HepG2 (cell line): ENCODE data around the gene SSR2. TPM values are rescaled to one million over a fixed set of nuclear protein-coding genes. Genes with fewer than 3 reads are reported as not detected.
A peak's percentile ranks its signal among the peaks of the same experiment; 100 is the strongest.

Experiments
- ARID5B ChIP-seq: IDR thresholded peaks from 2 replicates; pipeline ENCODE4 v1.4.0; 2020; ENCODE audit warnings: mild to moderate bottlenecking, missing genetic modification reagents
- CENPX ChIP-seq: sonication (generic); formaldehyde crosslinking; IDR thresholded peaks from 2 replicates; pipeline ENCODE4 v1.9.0; 2021; ENCODE audit warnings: mild to moderate bottlenecking, missing genetic modification reagents, moderate library complexity
- ERF ChIP-seq: IDR thresholded peaks from 2 replicates; pipeline ENCODE4 v1.6.1; 2018; ENCODE audit warnings: missing biosample characterization, missing genetic modification reagents
- GABPB1 ChIP-seq: IDR thresholded peaks from 2 replicates; pipeline ENCODE4 v1.6.1; 2016; ENCODE audit warnings: mild to moderate bottlenecking, missing genetic modification reagents, moderate library complexity, missing compliant biosample characterization
- HES4 ChIP-seq: sonication (generic); formaldehyde crosslinking; IDR thresholded peaks from 2 replicates; pipeline ENCODE4 v1.9.0; 2021; ENCODE audit warnings: mild to moderate bottlenecking, missing genetic modification reagents, borderline replicate concordance
- HMGXB4 ChIP-seq, 2 experiments: sonication (generic) in 1 of 2; formaldehyde crosslinking in 1 of 2; IDR thresholded peaks; 2 replicates each; pipeline versions ENCODE4 v1.4.0 to v1.6.1; 2018 to 2020; ENCODE audit warnings: missing genetic modification reagents in 2 of 2, borderline replicate concordance in 1 of 2, low read depth in 1 of 2, mild to moderate bottlenecking in 1 of 2, missing biosample characterization in 1 of 2
- HNRNPK ChIP-seq: fragments of 200-400 bp; formaldehyde crosslinking; IDR thresholded peaks from 2 replicates; pipeline ENCODE4 v1.6.1; 2018; ENCODE audit warnings: low read length, low read depth, moderate library complexity, mild to moderate bottlenecking; ENCODE audit not compliant: poor library complexity, severe bottlenecking
- IRF9 ChIP-seq: sonication (generic); formaldehyde crosslinking; IDR thresholded peaks from 2 replicates; pipeline ENCODE4 v1.8.0; 2022; ENCODE audit warnings: missing genetic modification reagents, mild to moderate bottlenecking, borderline replicate concordance
- KDM2A ChIP-seq: sonication (generic); formaldehyde crosslinking; IDR thresholded peaks from 2 replicates; pipeline ENCODE4 v1.4.0; 2020; ENCODE audit warnings: low read depth, missing genetic modification reagents, borderline replicate concordance
- MBNL3 ChIP-seq: fragments of 250-450 bp; sonication (Bioruptor Pico); conservative IDR thresholded peaks from 2 replicates; pipeline ENCODE4 v1.8.0; 2022; ENCODE audit warnings: mild to moderate bottlenecking, inconsistent platforms
- POGZ ChIP-seq: sonication (generic); formaldehyde crosslinking; IDR thresholded peaks from 2 replicates; pipeline ENCODE4 v1.4.0; 2020; ENCODE audit warnings: mild to moderate bottlenecking, missing genetic modification reagents
- SP1 ChIP-seq, 2 experiments: fragments of 450-650 bp in 1 of 2; sonication (generic) in 1 of 2; formaldehyde crosslinking in 1 of 2; IDR thresholded peaks; 2 replicates each; pipeline versions ENCODE4 v1.4.0 to v1.6.1; 2016 to 2020; ENCODE audit warnings: missing genetic modification reagents in 1 of 2
- THRA ChIP-seq: sonication (generic); formaldehyde crosslinking; IDR thresholded peaks from 2 replicates; pipeline ENCODE4 v1.4.0; 2020; ENCODE audit warnings: missing genetic modification reagents, borderline replicate concordance
- ZBTB7B ChIP-seq: sonication (generic); formaldehyde crosslinking; IDR thresholded peaks from 2 replicates; pipeline ENCODE4 v1.4.0; 2020; ENCODE audit warnings: missing genetic modification reagents
- ZMYM3 ChIP-seq: sonication (generic); formaldehyde crosslinking; IDR thresholded peaks from 2 replicates; pipeline ENCODE4 v1.5.1; 2020; ENCODE audit warnings: mild to moderate bottlenecking, missing genetic modification reagents
- ZNF3 ChIP-seq: IDR thresholded peaks from 2 replicates; pipeline ENCODE4 v1.7.0; 2017; ENCODE audit warnings: inconsistent platforms
- ZNF441 ChIP-seq: sonication (generic); formaldehyde crosslinking; IDR thresholded peaks from 2 replicates; pipeline ENCODE4 v1.7.0; 2021; ENCODE audit warnings: missing genetic modification reagents, borderline replicate concordance
- ZNF766 ChIP-seq: sonication (generic); formaldehyde crosslinking; IDR thresholded peaks from 2 replicates; pipeline ENCODE4 v1.5.0; 2020; ENCODE audit warnings: missing genetic modification reagents, borderline replicate concordance
- ZNF768 ChIP-seq: sonication (generic); formaldehyde crosslinking; IDR thresholded peaks from 2 replicates; pipeline ENCODE4 v1.4.0; 2020; ENCODE audit warnings: missing genetic modification reagents
- polyA plus RNA-seq, 8 experiments: library from polyadenylated mRNA; depleted of rRNA in 3 of 8; stranded (reverse) in 7 of 8; unstranded in 1 of 8; fragments of >200 nt; fragmentation: Illumina TruSeq in 4 of 8; extraction: Trizol in 4 of 8; gene quantifications; 2 replicates each; pipeline versions ENCODE4 v1.2.1 to v1.2.3, GENCODE V29; 2011 to 2016; ENCODE audit warnings: low read depth in 4 of 8, missing spikeins in 1 of 8, mixed read lengths in 1 of 8; ENCODE audit not compliant: insufficient read depth in 1 of 8
- total RNA-seq, 5 experiments: library from RNA; depleted of rRNA; stranded (reverse); fragments of >200 nt; fragmentation: Illumina TruSeq; extraction: Trizol; gene quantifications; 2 replicates each; pipeline ENCODE4 v1.2.3, GENCODE V29; 2016; ENCODE audit warnings: low read depth in 1 of 5

SSR2 gene
- total and polyA plus RNA-seq, 2 of the 13 experiments (the other 11 are each of a cell fraction or from before 2014, with no cell fraction given) = 284 to 461 TPM

- no peak for TF ChIP-seq IRF9 (CRISPR knock-in tag)
- TF ChIP-seq ARID5B (CRISPR knock-in tag) = peak; percentile 31; the same call in 1 of the 2 replicates
- TF ChIP-seq SP1 (IDR thresholded peaks at IDR 0.05) = no peak
- TF ChIP-seq SP1 (CRISPR knock-in tag; IDR thresholded peaks at IDR 0.05) = peak; percentile 26
- TF ChIP-seq HMGXB4 (CRISPR knock-in tag; IDR thresholded peaks at IDR 0.05; ENCODE audit: borderline replicate concordance in 1 of 2, low read depth in 1 of 2) = peak in 1 of 2 experiments; percentile 73; a peak in 2 of 4 replicates
- TF ChIP-seq THRA (CRISPR knock-in tag) = 0 out of 2 replicates have a peak, but pooled peaks have one; percentile 38
- TF ChIP-seq ZNF441 (CRISPR knock-in tag) = 0 out of 2 replicates have a peak, but pooled peaks have one; percentile 22
- TF ChIP-seq POGZ (CRISPR knock-in tag) = peak; percentile 23; the same call in 1 of the 2 replicates
- peak; percentile 69; the same call in 1 of the 2 replicates for TF ChIP-seq ZNF768 (CRISPR knock-in tag)
- TF ChIP-seq ZNF766 (CRISPR knock-in tag) = peak; percentile 68; the same call in 1 of the 2 replicates
- no peak for TF ChIP-seq CENPX (CRISPR knock-in tag)
- no peak for TF ChIP-seq MBNL3
- peak; percentile 78 for TF ChIP-seq ZBTB7B (CRISPR knock-in tag)
- TF ChIP-seq GABPB1 (CRISPR knock-in tag) = peak; percentile 40; the same call in 1 of the 2 replicates
- peak; percentile 85 for TF ChIP-seq ZMYM3 (CRISPR knock-in tag)
- peak; percentile 55; the same call in 1 of the 2 replicates for TF ChIP-seq ERF
- TF ChIP-seq ZNF3 = peak; percentile 99
- TF ChIP-seq KDM2A (CRISPR knock-in tag) = peak; percentile 61
- no peak for TF ChIP-seq HNRNPK
- TF ChIP-seq HES4 = 0 out of 2 replicates have a peak, but pooled peaks have one; percentile 38
Measured at GRCh38 chr1:156052862-156053767, 32.4 kb upstream of the SSR2 start (continued).
